GM19025 (cell line): ENCODE measurements around the gene EPS8L3.
"Not testable (repeated sequence)": the region's sequence is repeated elsewhere in the genome, so short reads cannot be mapped to it uniquely, and the experiment has no call there.

Experiments used
- ATAC-seq: cut with Tn5 transposase; IDR thresholded peaks from one replicate; pipeline ENCODE4 v1.9.1; 2021; ENCODE audit warnings: mild to moderate bottlenecking, low read depth, moderate library complexity; ENCODE audit not compliant: unreplicated experiment

EPS8L3 gene

GRCh38 chr1:109714661-109715372 lies 48.9 kb downstream of the EPS8L3 start:
- no peak for ATAC-seq

DNA sequence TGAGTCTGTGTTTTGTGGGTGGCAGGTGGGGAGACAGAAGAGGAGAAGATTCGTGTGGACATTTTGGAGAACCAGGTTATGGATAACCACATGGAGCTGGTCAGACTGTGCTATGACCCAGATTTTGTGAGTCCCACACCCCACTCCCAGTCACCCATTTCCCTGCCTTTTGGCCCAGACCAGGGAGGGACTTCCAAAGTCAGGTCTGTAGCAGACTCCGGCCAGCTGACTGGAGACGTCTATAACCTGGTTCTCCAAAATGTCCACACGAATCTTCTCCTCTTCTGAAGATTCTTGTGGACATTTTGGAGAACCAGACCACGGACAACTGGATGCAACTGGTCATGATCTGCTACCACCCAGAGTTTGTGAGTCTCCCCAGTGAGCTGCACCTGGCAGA lies 50.1 kb downstream of the EPS8L3 start:
- no peak for ATAC-seq

- ATAC-seq, result no peak
Measured at GRCh38 chr1:109712321-109712864, 51.3 kb downstream of the EPS8L3 start.

GRCh38 chr1:109711593-109712320 lies 52.0 kb downstream of the EPS8L3 start, which contains the start of gene GSTM5:
TSS of gene GSTM5 (plus strand) at chr1:109712251. CDS start at chr1:109712313, 62 bp downstream.
- ATAC-seq, result not testable (repeated sequence)

DNA sequence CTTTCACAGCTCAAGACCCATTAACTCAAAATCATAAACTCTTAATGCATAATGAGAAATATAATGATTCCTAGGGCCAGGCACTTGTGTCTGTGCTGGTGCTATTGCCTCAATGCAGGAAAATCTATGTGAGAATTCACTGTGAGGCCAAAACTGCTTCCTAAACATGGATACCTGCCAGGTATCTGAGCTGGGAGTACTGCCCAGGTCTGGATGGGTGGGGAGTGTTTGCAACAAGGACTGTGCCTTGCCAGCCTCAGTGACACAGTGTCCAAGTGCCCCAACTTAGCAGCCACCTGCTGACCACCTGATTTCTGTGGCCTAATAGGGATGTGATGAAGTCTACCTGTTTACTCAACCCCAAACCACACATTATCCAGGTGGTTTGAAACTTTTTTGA lies 53.9 kb downstream of the EPS8L3 start:
- not testable (repeated sequence) for ATAC-seq

DNA sequence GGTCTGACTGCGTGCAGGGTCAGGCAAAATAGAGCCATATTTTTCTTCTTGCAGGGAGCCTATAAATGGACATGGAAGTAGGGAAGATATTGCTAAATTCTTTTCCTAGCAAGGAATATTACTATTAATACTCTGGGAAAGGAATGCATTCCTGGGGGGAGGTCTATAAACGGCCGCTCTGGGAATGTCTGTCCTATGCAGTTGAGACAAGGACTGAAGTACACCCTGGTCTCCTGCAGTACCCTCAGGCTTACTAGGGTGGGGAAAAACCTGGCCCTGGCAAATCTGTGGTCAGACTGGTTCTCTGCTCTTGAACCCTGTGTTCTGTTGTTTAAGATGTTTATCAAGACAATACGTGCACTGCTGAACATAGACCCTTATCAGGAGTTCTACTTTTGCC lies 54.8 kb downstream of the EPS8L3 start:
- not testable (repeated sequence) for ATAC-seq

- no peak for ATAC-seq
Measured at GRCh38 chr1:109705411-109705810, 58.3 kb downstream of the EPS8L3 start.

- no peak for ATAC-seq
Measured at GRCh38 chr1:109704173-109704572, 59.5 kb downstream of the EPS8L3 start.

DNA sequence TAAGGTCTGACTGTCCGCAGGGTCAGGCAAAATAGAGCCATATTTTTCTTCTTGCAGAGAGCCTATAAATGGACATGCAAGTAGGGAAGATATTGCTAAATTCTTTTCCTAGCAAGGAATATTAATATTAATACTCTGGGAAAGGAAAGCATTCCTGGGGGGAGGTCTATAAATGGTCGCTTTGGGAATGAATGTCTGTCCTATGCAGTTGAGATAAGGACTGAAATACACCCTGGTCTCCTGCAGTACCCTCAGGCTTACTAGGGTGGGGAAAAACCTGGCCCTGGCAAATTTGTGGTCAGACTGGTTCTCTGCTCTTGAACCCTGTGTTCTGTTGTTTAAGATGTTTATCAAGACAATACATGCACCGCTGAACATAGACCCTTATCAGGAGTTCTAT lies 60.8 kb downstream of the EPS8L3 start:
- not testable (repeated sequence) for ATAC-seq
